Lung (tissue), 12 donors: Measurements from ENCODE around the gene ALX4. TPM values are rescaled to one million over a fixed set of nuclear protein-coding genes. Genes with fewer than 3 reads are reported as not detected.

ENCODE experiments used
- ATAC-seq: fragments of 200-7000 bp; cut with Tn5 transposase; one replicate; pipeline ENCODE4 v1.9.1; 2020; ENCODE audit warnings: moderate number of reproducible peaks; ENCODE audit not compliant: insufficient read depth, low FRiP score
- DNase-seq, 3 donors: peaks; one replicate each; pipeline ENCODE4 v3.0.0-alpha.2; 2013 to 2017
- H3K27ac ChIP-seq, 2 donors: one replicate each; pipeline ENCODE4 v1.5.1; 2013; ENCODE audit warnings: mild to moderate bottlenecking in 2 of 2, moderate library complexity in 2 of 2, control low read depth in 1 of 2, inconsistent platforms in 1 of 2, low read depth in 1 of 2, low read length in 1 of 2
- H3K27me3 ChIP-seq, 3 donors: one replicate each; pipeline ENCODE4 v1.5.1; 2013; ENCODE audit warnings: low read length in 2 of 3; ENCODE audit not compliant: control insufficient read depth in 3 of 3, insufficient read depth in 3 of 3
- H3K36me3 ChIP-seq, 4 donors: one replicate each; pipeline ENCODE4 v1.5.1; 2013; ENCODE audit warnings: low read length in 4 of 4, mild to moderate bottlenecking in 1 of 4, moderate library complexity in 1 of 4; ENCODE audit not compliant: control insufficient read depth in 4 of 4, insufficient read depth in 4 of 4
- H3K4me1 ChIP-seq, 5 donors: one replicate each; pipeline ENCODE4 v1.5.1; 2013; ENCODE audit warnings: low read length in 5 of 5, mild to moderate bottlenecking in 2 of 5, moderate library complexity in 1 of 5; ENCODE audit not compliant: control insufficient read depth in 5 of 5, insufficient read depth in 5 of 5
- H3K4me3 ChIP-seq: one replicate; pipeline ENCODE4 v1.5.1; 2013; ENCODE audit warnings: mild to moderate bottlenecking, control low read depth, moderate library complexity
- H3K9ac ChIP-seq, 2 donors: one replicate each; pipeline ENCODE4 v1.5.1; 2013; ENCODE audit warnings: low read length in 2 of 2, control low read depth in 1 of 2; ENCODE audit not compliant: insufficient read depth in 1 of 2
- H3K9me3 ChIP-seq, 4 donors: one replicate each; pipeline ENCODE4 v1.5.1; 2013; ENCODE audit warnings: low read length in 3 of 4, mild to moderate bottlenecking in 1 of 4, moderate library complexity in 1 of 4; ENCODE audit not compliant: control insufficient read depth in 4 of 4, insufficient read depth in 3 of 4
- WGBS, 2 donors: extraction: QIAGEN DNeasy Blood & Tissue Kit; methylation state at CpG; one replicate each; pipeline ENCODE4 v1.1.7; 2013; 5-methylcytosine and 5-hydroxymethylcytosine counted together
- polyA plus RNA-seq, 2 donors: library from polyadenylated mRNA; stranded (reverse); fragments of 200-250 nt; gene quantifications; one replicate each; pipeline ENCODE4 v1.2.1, GENCODE V29; 2013
- total RNA-seq, 2 donors: library from RNA; depleted of rRNA in 1 of 2; stranded (reverse); fragments of >200 nt in 1 of 2; gene quantifications; one replicate each; pipeline ENCODE4 v1.2.1, GENCODE V29; 2014 to 2021
- TF ChIP-seq, protein P1 (sequence below): IDR thresholded peaks from 2 replicates; pipeline ENCODE4 v1.5.1; 2012; ENCODE audit warnings: mild to moderate bottlenecking; ENCODE audit errors: control extremely low read depth, extremely low read depth
- donor health status: control.
- donor health status: control.
- donor health status: Bipolar disorder and iron deficiency.
- donor health status: healthy.
- donor health status: DM: yes; HTN: yes; CAD: no.

ALX4 gene
- total and polyA plus RNA-seq, 4 donors: 0.01 to 0.06 TPM; not detected in 2

GRCh38 chr11:44229624-44230023 is 80.3 kb downstream of the ALX4 start:
- Histone ChIP-seq H3K9me3 (no peaks in the 10 kb centered on the region), H3K27ac (no peak overlapping the region), H3K4me3 (no peak overlapping the region), H3K27me3 (no peaks in the 10 kb centered on the region), H3K9ac (no peak overlapping the region), H3K4me1 (peaks cover 0 to 28% (median 11%) of the 10 kb centered on the region in 5 donors), H3K36me3 (peaks cover 0 to 3% (median under 1%) of the 10 kb centered on the region in 4 donors)
- 92% methylated on average over 3 of the region's 3 CpGs for WGBS, 2 donors
- no peak for DNase-seq
- TF ChIP-seq, protein P1, sequence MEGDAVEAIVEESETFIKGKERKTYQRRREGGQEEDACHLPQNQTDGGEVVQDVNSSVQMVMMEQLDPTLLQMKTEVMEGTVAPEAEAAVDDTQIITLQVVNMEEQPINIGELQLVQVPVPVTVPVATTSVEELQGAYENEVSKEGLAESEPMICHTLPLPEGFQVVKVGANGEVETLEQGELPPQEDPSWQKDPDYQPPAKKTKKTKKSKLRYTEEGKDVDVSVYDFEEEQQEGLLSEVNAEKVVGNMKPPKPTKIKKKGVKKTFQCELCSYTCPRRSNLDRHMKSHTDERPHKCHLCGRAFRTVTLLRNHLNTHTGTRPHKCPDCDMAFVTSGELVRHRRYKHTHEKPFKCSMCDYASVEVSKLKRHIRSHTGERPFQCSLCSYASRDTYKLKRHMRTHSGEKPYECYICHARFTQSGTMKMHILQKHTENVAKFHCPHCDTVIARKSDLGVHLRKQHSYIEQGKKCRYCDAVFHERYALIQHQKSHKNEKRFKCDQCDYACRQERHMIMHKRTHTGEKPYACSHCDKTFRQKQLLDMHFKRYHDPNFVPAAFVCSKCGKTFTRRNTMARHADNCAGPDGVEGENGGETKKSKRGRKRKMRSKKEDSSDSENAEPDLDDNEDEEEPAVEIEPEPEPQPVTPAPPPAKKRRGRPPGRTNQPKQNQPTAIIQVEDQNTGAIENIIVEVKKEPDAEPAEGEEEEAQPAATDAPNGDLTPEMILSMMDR: no peak
- no peak for ATAC-seq

DNA sequence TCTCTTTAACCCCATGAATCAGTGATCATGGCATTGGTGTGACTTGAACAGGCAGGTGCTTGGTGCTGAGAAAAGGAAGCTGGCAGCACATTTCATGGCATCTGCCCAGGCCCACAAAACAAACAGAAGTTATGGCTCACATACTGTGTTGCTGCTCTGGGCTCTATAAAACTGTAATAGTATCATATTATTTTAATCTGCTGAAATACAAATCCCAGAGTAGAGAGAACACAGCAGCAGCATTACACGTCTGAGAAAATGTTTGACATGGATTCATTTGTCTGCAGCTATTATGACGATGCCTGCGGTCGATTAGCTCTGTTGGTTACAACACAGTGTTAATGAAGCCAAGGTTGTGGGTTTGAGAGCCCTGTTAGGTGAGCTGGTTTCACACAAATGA is 80.8 kb downstream of the ALX4 start:
- no peak for DNase-seq
- TF ChIP-seq, protein P1: no peak
- ATAC-seq: no peak
- peaks cover 0 to 3% (median 0%) of the 10 kb centered on the region in 4 donors for H3K36me3 ChIP-seq
- WGBS, 2 donors: 96 to 97% methylated on average over 4 of the region's 4 CpGs
- H3K9ac ChIP-seq: no peak overlapping the region
- peaks cover 0 to 28% (median 11%) of the 10 kb centered on the region in 5 donors for H3K4me1 ChIP-seq
- H3K27ac ChIP-seq: no peak overlapping the region
- H3K4me3 ChIP-seq: no peak overlapping the region
- no peaks in the 10 kb centered on the region for H3K9me3 ChIP-seq
- H3K27me3 ChIP-seq: no peaks in the 10 kb centered on the region

DNA sequence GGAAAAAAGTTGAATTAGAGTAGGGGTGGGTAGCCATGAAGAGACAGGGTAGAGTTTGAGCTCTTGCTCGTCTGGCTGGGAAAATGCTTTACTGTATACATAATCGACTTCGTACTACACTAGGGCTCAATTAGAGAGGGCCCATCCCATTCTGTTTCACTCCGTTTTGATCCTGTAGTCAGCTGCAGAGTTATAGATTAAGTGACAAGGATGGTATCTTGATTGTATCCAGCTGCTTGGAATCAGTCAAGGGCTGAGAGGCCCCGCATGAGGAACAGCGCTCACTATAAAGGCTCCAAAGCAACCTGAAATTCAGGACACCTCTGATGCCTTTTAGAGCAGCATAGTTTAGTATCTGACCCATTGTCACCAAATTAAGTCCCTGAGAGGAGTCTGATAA is 81.6 kb downstream of the ALX4 start:
- peaks cover 0 to 3% (median 0%) of the 10 kb centered on the region in 4 donors for H3K36me3 ChIP-seq
- no peak overlapping the region for H3K9ac ChIP-seq
- TF ChIP-seq, protein P1: no peak
- no peak overlapping the region for H3K4me3 ChIP-seq
- peaks cover 0 to 28% (median 11%) of the 10 kb centered on the region in 5 donors for H3K4me1 ChIP-seq
- H3K27me3 ChIP-seq: no peaks in the 10 kb centered on the region
- no peak overlapping the region for H3K27ac ChIP-seq
- H3K9me3 ChIP-seq: no peaks in the 10 kb centered on the region
- ATAC-seq (no peak), DNase-seq (peak in 2 of 3 donors; percentile 72 to 75)
- 87 to 90% methylated on average over 6 of the region's 6 CpGs for WGBS, 2 donors

GRCh38 chr11:44226945-44227344 is 83.0 kb downstream of the ALX4 start:
- H3K36me3 ChIP-seq: peaks cover 0 to 3% (median 0%) of the 10 kb centered on the region in 4 donors
- ATAC-seq: no peak
- no peaks in the 10 kb centered on the region for H3K27me3 ChIP-seq
- TF ChIP-seq, protein P1: no peak
- no peak overlapping the region for H3K27ac ChIP-seq
- 39 to 75% methylated on average over 4 of the region's 4 CpGs for WGBS, 2 donors
- peaks cover 0 to 28% (median 11%) of the 10 kb centered on the region in 5 donors for H3K4me1 ChIP-seq
- H3K4me3 ChIP-seq: no peak overlapping the region
- DNase-seq: no peak
- H3K9ac ChIP-seq: no peak overlapping the region
- H3K9me3 ChIP-seq: no peaks in the 10 kb centered on the region
